AG04450 (cell line): Measurements from ENCODE around the gene TBC1D16. TPM values are rescaled to one million over a fixed set of nuclear protein-coding genes. Genes with fewer than 3 reads are reported as not detected.

Experiments
- CTCF ChIA-PET: fragments of 300-600, 350-600 bp; formaldehyde crosslinking; extraction: SDS; loops from one replicate; lab custom pipeline; 2022; ENCODE audit warnings: antibody characterized with exemption, inconsistent platforms; lab: Charles Lee
- POLR2A ChIA-PET: fragments of 350-600 bp; formaldehyde crosslinking; extraction: SDS; loops from one replicate; lab custom pipeline; 2021; ENCODE audit warnings: antibody characterized with exemption, inconsistent platforms; lab: Yijun Ruan, JAX
- DNase-seq: peaks from one replicate; pipeline ENCODE4 v3.0.0-alpha.2; 2011; ENCODE audit warnings: low read depth, low spot score
- H3K27ac ChIP-seq: one replicate; pipeline ENCODE4 v1.5.1; 2012; ENCODE audit warnings: low read depth, low read length, control low read depth
- H3K27me3 ChIP-seq: one replicate; pipeline ENCODE4 v1.6.0; 2012; ENCODE audit warnings: low read length; ENCODE audit not compliant: control insufficient read depth, insufficient read depth
- H3K4me3 ChIP-seq: 2 replicates; pipeline ENCODE4 v1.5.1; 2011; ENCODE audit warnings: mild to moderate bottlenecking, low read depth, low read length, control low read depth
- H3K9me3 ChIP-seq: 2 replicates; pipeline ENCODE4 v1.5.1; 2012; ENCODE audit warnings: low read length; ENCODE audit not compliant: control insufficient read depth, insufficient read depth
- CTCF ChIP-seq: IDR thresholded peaks from 2 replicates; pipeline ENCODE4 v1.5.1; 2011; ENCODE audit warnings: low read depth, low read length, control low read depth, inconsistent platforms
- polyA plus RNA-seq: library from polyadenylated mRNA; depleted of rRNA; stranded (reverse); fragments of >200 nt; gene quantifications from 2 replicates; pipeline ENCODE4 v1.2.3, GENCODE V29; 2011

Gene TBC1D16
- polyA plus RNA-seq, 1 experiment = 10.9 TPM

GRCh38 chr17:79929257-79930061 is 106.2 kb downstream of the TBC1D16 start:
- ChIA-PET POLR2A (no interaction called here), CTCF (no interaction called here)
- no peak for DNase-seq
- Histone ChIP-seq H3K4me3 (peak overlapping the region; percentile 41), H3K27ac (no peak overlapping the region), H3K9me3 (no peaks in the 10 kb centered on the region; the same call in 1 of the 2 replicates), H3K27me3 (peaks cover 37% of the 10 kb centered on the region)
- no peak for TF ChIP-seq CTCF

GRCh38 chr17:79928502-79929256 is 107.0 kb downstream of the TBC1D16 start:
- no peak overlapping the region for H3K4me3 ChIP-seq
- ChIA-PET CTCF (no interaction called here), POLR2A (no interaction called here)
- H3K27ac ChIP-seq = no peak overlapping the region
- TF ChIP-seq CTCF = no peak
- H3K9me3 ChIP-seq = no peaks in the 10 kb centered on the region; the same call in 1 of the 2 replicates
- DNase-seq = no peak
- H3K27me3 ChIP-seq = peaks cover 38% of the 10 kb centered on the region

- H3K9me3 ChIP-seq = no peaks in the 10 kb centered on the region; the same call in 1 of the 2 replicates
- no peak overlapping the region for H3K4me3 ChIP-seq
- no peak for TF ChIP-seq CTCF
- ChIA-PET CTCF (no interaction called here), POLR2A (no interaction called here)
- H3K27me3 ChIP-seq = peaks cover 42% of the 10 kb centered on the region
- DNase-seq = no peak
- no peak overlapping the region for H3K27ac ChIP-seq
Measured at GRCh38 chr17:79927688-79928501, 107.8 kb downstream of the TBC1D16 start.

GRCh38 chr17:79927136-79927661 is 108.5 kb downstream of the TBC1D16 start:
- H3K27me3 ChIP-seq = peaks cover 45% of the 10 kb centered on the region
- CTCF ChIA-PET = no interaction called here

More at GRCh38 chr17:79927136-79927661, 108.5 kb downstream of the TBC1D16 start:
- POLR2A ChIA-PET = interaction anchor here (1.0 kb wide), 1 partner anchor 87 kb away, joined by 4 read pairs; the partner anchor contains the start of gene CBX4
- H3K4me3 ChIP-seq = no peak overlapping the region
- no peak overlapping the region for H3K27ac ChIP-seq
- DNase-seq = no peak
- no peaks in the 10 kb centered on the region; the same call in 1 of the 2 replicates for H3K9me3 ChIP-seq
- no peak for TF ChIP-seq CTCF
